Transverse colon (tissue), 4 donors: Measurements from ENCODE around the gene ANXA9. TPM values are rescaled to one million over a fixed set of nuclear protein-coding genes. Genes with fewer than 3 reads are reported as not detected.

Experiments used
- DNase-seq: peaks from one replicate; pipeline ENCODE4 v3.0.0-alpha.2; 2019
- H3K27ac ChIP-seq, 4 donors: fragments of 200-600 bp; sonication (generic); 2 replicates each; pipeline ENCODE4 v1.5.1; 2016 to 2018; ENCODE audit warnings: inconsistent platforms in 4 of 4
- H3K27me3 ChIP-seq: fragments of 200-600 bp; sonication (generic); 2 replicates; pipeline ENCODE4 v1.5.1; 2017; ENCODE audit warnings: inconsistent platforms
- H3K36me3 ChIP-seq, 4 donors: fragments of 200-600 bp; sonication (generic); 2 replicates each; pipeline ENCODE4 v1.5.1; 2017 to 2019; ENCODE audit warnings: inconsistent platforms in 4 of 4
- H3K4me1 ChIP-seq, 4 donors: fragments of 200-600 bp; sonication (generic); 2 replicates each; pipeline ENCODE4 v1.5.1; 2017 to 2020; ENCODE audit warnings: inconsistent platforms in 4 of 4
- H3K4me3 ChIP-seq, 4 donors: fragments of 200-600 bp; sonication (generic); 1 replicate in 1 of 4; 2 replicates in 3 of 4; pipeline versions ENCODE4 v1.5.1 to v1.6.1; 2017 to 2019; ENCODE audit warnings: inconsistent platforms in 4 of 4
- H3K9me3 ChIP-seq, 2 donors: fragments of 200-600 bp; sonication (generic); 2 replicates each; pipeline ENCODE4 v1.5.1; 2017 to 2019; ENCODE audit warnings: inconsistent platforms in 2 of 2
- CTCF ChIP-seq, 5 experiments: fragments of 200-600 bp in 3 of 5; fragments of 450-650 bp in 2 of 5; sonication (generic) in 3 of 5; IDR thresholded peaks; 1 replicate in 2 of 5; 2 replicates in 3 of 5; pipeline ENCODE4 v1.5.1; 2016 to 2017; ENCODE audit warnings: antibody characterized with exemption in 5 of 5, inconsistent platforms in 3 of 5, mild to moderate bottlenecking in 2 of 5, moderate library complexity in 1 of 5
- EP300 ChIP-seq: sonication (generic); formaldehyde crosslinking; IDR thresholded peaks from one replicate; pipeline ENCODE4 v1.6.1; 2017; ENCODE audit warnings: antibody characterized with exemption, low read depth
- POLR2A ChIP-seq: fragments of 450-650 bp; IDR thresholded peaks from one replicate; pipeline ENCODE4 v1.6.1; 2016; ENCODE audit warnings: antibody characterized with exemption, mild to moderate bottlenecking, moderate library complexity
- POLR2AphosphoS5 ChIP-seq, 3 donors: sonication (generic); formaldehyde crosslinking; IDR thresholded peaks; one replicate each; pipeline ENCODE4 v1.6.1; 2016; ENCODE audit warnings: antibody characterized with exemption in 3 of 3
- WGBS, 2 donors: methylation state at CpG; one replicate each; pipeline ENCODE4 v1.1.5; 2018; ENCODE audit warnings: low coverage in 1 of 2; 5-methylcytosine and 5-hydroxymethylcytosine counted together
- in situ Hi-C, 4 donors: fragments of 200-750 bp; cut with MboI; loops; one replicate each; pipeline versions ENCODE4 v1.15.0 to v1.15.1; 2017; ENCODE audit warnings: low sequenced_read_pairs in 3 of 4, low pct_ligation_motif_present in 1 of 4, low pct_unique_long_range_greater_than_20kb in 1 of 4
- intact Hi-C: fragments of 100-400 bp; cut with DNase I; formaldehyde crosslinking; loops from one replicate; pipeline ENCODE4 v1.15.1; 2023; ENCODE audit warnings: low total_unique reads
- total RNA-seq, 4 donors: library from RNA; depleted of rRNA; stranded (reverse); fragments of >200 nt; gene quantifications; one replicate each; pipeline ENCODE4 v1.1.0, GENCODE V29; 2016

Gene ANXA9
- total RNA-seq, 4 donors from 2014 or later, result 0.32 TPM; not detected in 3

GRCh38 chr1:151001602-151002001, 19.5 kb downstream of the ANXA9 start:
- no peaks in the 10 kb centered on the region for H3K9me3 ChIP-seq
- in situ Hi-C loops (no loop called here), intact Hi-C loops (no loop called here)
- H3K27me3 ChIP-seq, result no peaks in the 10 kb centered on the region
- H3K27ac ChIP-seq, result no peak overlapping the region
- no peak overlapping the region for H3K4me3 ChIP-seq
- DNase-seq, result no peak
- H3K36me3 ChIP-seq, result peaks cover 0 to 23% (median 7%) of the 10 kb centered on the region in 4 donors
- H3K4me1 ChIP-seq, result peaks cover 18 to 35% (median 24%) of the 10 kb centered on the region in 4 donors
- WGBS, 2 donors, result 69 to 80% methylated on average over 2 to 4 of the region's 4 CpGs
- TF ChIP-seq POLR2AphosphoS5 (IDR thresholded peaks at IDR 0.05) (no peak), POLR2A (no peak), CTCF (IDR thresholded peaks at IDR 0.05) (no peak), EP300 (no peak)

GRCh38 chr1:151002051-151002450, 20.0 kb downstream of the ANXA9 start:
- H3K9me3 ChIP-seq, result no peaks in the 10 kb centered on the region
- in situ Hi-C loops (no loop called here), intact Hi-C loops (no loop called here)
- WGBS, 2 donors, result 80% methylated on average over 3 of the region's 3 CpGs; no CpG with 5 or more reads in 1 of the 2 donors
- H3K27me3 ChIP-seq, result no peaks in the 10 kb centered on the region
- TF ChIP-seq EP300, result no peak
- no peak overlapping the region for H3K27ac ChIP-seq
- DNase-seq, result no peak
- peaks cover 19 to 38% (median 28%) of the 10 kb centered on the region in 4 donors for H3K4me1 ChIP-seq
- no peak overlapping the region for H3K4me3 ChIP-seq
- peaks cover 0 to 23% (median 7%) of the 10 kb centered on the region in 4 donors for H3K36me3 ChIP-seq

- Histone ChIP-seq H3K9me3 (no peaks in the 10 kb centered on the region), H3K27ac (no peak overlapping the region), H3K36me3 (peaks cover 0 to 23% (median 4%) of the 10 kb centered on the region in 4 donors), H3K4me1 (peaks cover 25 to 44% (median 33%) of the 10 kb centered on the region in 4 donors), H3K4me3 (no peak overlapping the region), H3K27me3 (no peaks in the 10 kb centered on the region)
- WGBS, 2 donors, result 42% methylated on average over 2 of the region's 2 CpGs; no CpG with 5 or more reads in 1 of the 2 donors
- in situ Hi-C loops, result no loop called here
- intact Hi-C loops, result no loop called here
- no peak for DNase-seq
- TF ChIP-seq EP300 (no peak), CTCF (IDR thresholded peaks at IDR 0.05) (no peak), POLR2AphosphoS5 (IDR thresholded peaks at IDR 0.05) (no peak), POLR2A (no peak)
These were observed 20.5 kb downstream of the ANXA9 start for GRCh38 chr1:151002611-151003010.

GRCh38 chr1:151003180-151003579, 21.1 kb downstream of the ANXA9 start:
- Histone ChIP-seq H3K36me3 (peaks cover 0 to 23% (median 4%) of the 10 kb centered on the region in 4 donors), H3K9me3 (no peaks in the 10 kb centered on the region), H3K27ac (peak overlapping the region in 1 of 4 donors; percentile 20), H3K4me3 (peak overlapping the region in 1 of 4 donors; percentile 7), H3K27me3 (no peaks in the 10 kb centered on the region), H3K4me1 (peaks cover 29 to 49% (median 37%) of the 10 kb centered on the region in 4 donors)
- in situ Hi-C loops (no loop called here), intact Hi-C loops (no loop called here)
- TF ChIP-seq EP300, result no peak
- no peak for TF ChIP-seq POLR2A
- TF ChIP-seq CTCF (IDR thresholded peaks at IDR 0.05), result no peak
- TF ChIP-seq POLR2AphosphoS5 (IDR thresholded peaks at IDR 0.05), result no peak
- no peak for DNase-seq
